OCI-LY7 (cell line): ENCODE results near the gene TRDN. TPM values are rescaled to one million over a fixed set of nuclear protein-coding genes. Genes with fewer than 3 reads are reported as not detected.

Source experiments
- BruUV-seq: library from RNA; stranded (reverse); fragments of 400-500 nt; replicated peaks from 2 replicates; lab custom pipeline; 2021; lab: Mats Ljungman, UMichigan
- CTCF ChIA-PET: fragments of 300-600 bp; sonication (Branson Sonifier 250); formaldehyde crosslinking; loops from one replicate; lab custom pipeline; 2022; ENCODE audit warnings: antibody characterized with exemption; ENCODE audit not compliant: unreplicated experiment; lab: Charles Lee
- POLR2A ChIA-PET: fragments of 300-600 bp; sonication (Branson Sonifier 250); formaldehyde crosslinking; loops from one replicate; lab custom pipeline; 2022; ENCODE audit warnings: antibody characterized with exemption; lab: Charles Lee
- DNase-seq: peaks from one replicate; pipeline ENCODE4 v3.0.0-alpha.2; 2015; ENCODE audit warnings: low spot score
- H2AFZ ChIP-seq: fragments of 200-600 bp; sonication (generic), shearing (Covaris generic); 2 replicates; pipeline ENCODE4 v1.6.1; 2014; ENCODE audit warnings: mild to moderate bottlenecking, antibody characterized with exemption, low read length, moderate library complexity
- H3K27ac ChIP-seq: fragments of 200-600 bp; sonication (generic); 2 replicates; pipeline ENCODE4 v1.5.1; 2014; ENCODE audit warnings: mixed run types, low read depth, mild to moderate bottlenecking, moderate library complexity, low read length, inconsistent platforms; ENCODE audit not compliant: poor library complexity, severe bottlenecking
- H3K36me3 ChIP-seq: fragments of 200-600 bp; sonication (generic); 2 replicates; pipeline ENCODE4 v1.6.1; 2014; ENCODE audit warnings: mild to moderate bottlenecking, antibody characterized with exemption, low read length, moderate library complexity, mixed read lengths; ENCODE audit not compliant: insufficient read depth
- H3K4me1 ChIP-seq: fragments of 200-600 bp; sonication (generic); 2 replicates; pipeline ENCODE4 v1.5.1; 2014; ENCODE audit warnings: mild to moderate bottlenecking, low read length; ENCODE audit not compliant: insufficient read depth, poor library complexity, severe bottlenecking
- H3K4me2 ChIP-seq: fragments of 200-600 bp; sonication (generic); 2 replicates; pipeline ENCODE4 v1.6.1; 2014; ENCODE audit warnings: mild to moderate bottlenecking, low read length
- H3K4me3 ChIP-seq: fragments of 200-600 bp; sonication (generic); 2 replicates; pipeline ENCODE4 v1.5.1; 2014; ENCODE audit warnings: mild to moderate bottlenecking, low read depth, low read length; ENCODE audit not compliant: poor library complexity, severe bottlenecking
- H3K79me2 ChIP-seq: fragments of 200-600 bp; sonication (generic); 2 replicates; pipeline ENCODE4 v1.6.1; 2016; ENCODE audit warnings: low read depth, mild to moderate bottlenecking, low read length, moderate library complexity, mixed read lengths; ENCODE audit not compliant: insufficient read depth
- H3K9me2 ChIP-seq: fragments of 200-600 bp; sonication (generic); 2 replicates; pipeline ENCODE4 v1.6.1; 2016; ENCODE audit warnings: mild to moderate bottlenecking, low read length, mixed read lengths; ENCODE audit not compliant: insufficient read depth
- H3K9me3 ChIP-seq: fragments of 200-600 bp; sonication (generic); 2 replicates; pipeline ENCODE4 v1.6.1; 2014; ENCODE audit warnings: mild to moderate bottlenecking, mixed run types, low read length, mixed read lengths
- H4K20me1 ChIP-seq: fragments of 200-600 bp; sonication (generic); 2 replicates; pipeline ENCODE4 v1.6.1; 2014; ENCODE audit warnings: mild to moderate bottlenecking, antibody characterized with exemption, low read length, moderate library complexity, mixed read lengths; ENCODE audit not compliant: insufficient read depth
- EZH2phosphoT487 ChIP-seq: fragments of 200-600 bp; sonication (generic); IDR thresholded peaks from 2 replicates; pipeline ENCODE4 v1.6.1; 2018; ENCODE audit warnings: low read depth, borderline replicate concordance, mild to moderate bottlenecking, mixed run types, antibody characterized with exemption, low read length, moderate library complexity, mixed read lengths
- intact Hi-C: fragments of 100-400 bp; cut with micrococcal nuclease; formaldehyde crosslinking; loops from one replicate; pipeline ENCODE4 v1.10.0; 2022; ENCODE audit not compliant: unreplicated experiment
- total RNA-seq, 2 experiments: library from RNA; depleted of rRNA in 1 of 2; stranded (reverse); fragments of >200 nt in 1 of 2; shearing (Covaris generic) in 1 of 2; gene quantifications; 2 replicates each; pipeline ENCODE4 v1.2.3, GENCODE V29; 2014 to 2022
- TF ChIP-seq, protein P1 (sequence below): fragments of 200-600 bp; sonication (generic); conservative IDR thresholded peaks from 2 replicates; pipeline ENCODE4 v1.5.1; 2014; ENCODE audit warnings: mild to moderate bottlenecking, antibody characterized with exemption, low read length, moderate library complexity, mixed read lengths

TRDN gene
- total RNA-seq, 2 experiments from 2014 or later: not detected

DNA sequence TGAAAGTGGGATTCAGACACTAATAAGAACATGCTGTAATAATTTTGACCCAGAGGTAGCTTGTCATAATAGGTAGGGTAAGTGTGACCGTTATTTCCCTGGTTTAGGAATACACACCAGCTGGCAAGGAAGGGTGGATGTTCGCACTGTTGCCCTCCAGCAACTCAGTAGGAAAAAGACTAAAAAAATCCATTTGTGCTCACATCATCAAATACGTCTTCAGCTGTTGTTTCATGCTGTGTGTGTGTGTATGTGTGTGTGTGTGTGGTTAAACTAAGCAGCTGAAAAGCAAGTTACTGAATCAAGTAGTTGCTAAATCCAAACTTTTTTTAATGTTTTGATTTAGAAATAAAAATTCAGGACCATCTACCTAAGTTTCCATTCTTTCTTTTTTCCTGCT is 218.7 kb downstream of the TRDN start:
- Histone ChIP-seq H3K9me2 (no peaks in the 10 kb centered on the region), H2AFZ (no peak overlapping the region), H3K79me2 (no peaks in the 10 kb centered on the region), H3K4me3 (no peak overlapping the region), H3K27ac (no peak overlapping the region), H3K4me1 (no peaks in the 10 kb centered on the region), H4K20me1 (no peaks in the 10 kb centered on the region), H3K9me3 (no peaks in the 10 kb centered on the region), H3K36me3 (no peaks in the 10 kb centered on the region), H3K4me2 (no peak overlapping the region)
- intact Hi-C loops: no loop called here
- CTCF ChIA-PET: no interaction called here
- POLR2A ChIA-PET: interaction anchor here (0.5 to 0.9 kb wide), 2 partner anchors 323 to 856 kb away, joined by 3 read pairs; no protein-coding TSS in a partner anchor
- no peak for TF ChIP-seq EZH2phosphoT487
- TF ChIP-seq, protein P1, sequence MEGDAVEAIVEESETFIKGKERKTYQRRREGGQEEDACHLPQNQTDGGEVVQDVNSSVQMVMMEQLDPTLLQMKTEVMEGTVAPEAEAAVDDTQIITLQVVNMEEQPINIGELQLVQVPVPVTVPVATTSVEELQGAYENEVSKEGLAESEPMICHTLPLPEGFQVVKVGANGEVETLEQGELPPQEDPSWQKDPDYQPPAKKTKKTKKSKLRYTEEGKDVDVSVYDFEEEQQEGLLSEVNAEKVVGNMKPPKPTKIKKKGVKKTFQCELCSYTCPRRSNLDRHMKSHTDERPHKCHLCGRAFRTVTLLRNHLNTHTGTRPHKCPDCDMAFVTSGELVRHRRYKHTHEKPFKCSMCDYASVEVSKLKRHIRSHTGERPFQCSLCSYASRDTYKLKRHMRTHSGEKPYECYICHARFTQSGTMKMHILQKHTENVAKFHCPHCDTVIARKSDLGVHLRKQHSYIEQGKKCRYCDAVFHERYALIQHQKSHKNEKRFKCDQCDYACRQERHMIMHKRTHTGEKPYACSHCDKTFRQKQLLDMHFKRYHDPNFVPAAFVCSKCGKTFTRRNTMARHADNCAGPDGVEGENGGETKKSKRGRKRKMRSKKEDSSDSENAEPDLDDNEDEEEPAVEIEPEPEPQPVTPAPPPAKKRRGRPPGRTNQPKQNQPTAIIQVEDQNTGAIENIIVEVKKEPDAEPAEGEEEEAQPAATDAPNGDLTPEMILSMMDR: no peak
- DNase-seq: no peak
- BruUV-seq: no TSS peak

DNA sequence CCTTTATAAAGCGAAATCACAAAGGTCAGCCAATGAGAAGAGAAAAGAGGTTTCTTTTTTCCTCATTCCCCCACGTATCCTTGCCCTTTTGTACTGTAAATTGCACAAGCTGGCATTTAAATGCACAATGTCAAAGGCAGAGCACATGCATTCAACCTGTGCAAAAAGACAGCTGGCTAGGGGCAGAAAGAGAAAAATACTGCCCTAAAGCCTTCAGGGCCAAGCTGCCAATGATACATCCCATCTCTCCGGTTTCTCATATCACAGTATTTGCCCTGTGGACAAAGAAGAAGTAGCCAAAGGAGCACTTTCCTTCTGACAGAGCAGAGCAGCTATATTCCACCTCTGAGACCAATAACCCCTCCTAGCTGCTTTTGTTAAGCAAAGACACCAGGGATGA is 219.2 kb downstream of the TRDN start:
- BruUV-seq: no TSS peak
- Histone ChIP-seq H3K9me3 (no peaks in the 10 kb centered on the region), H4K20me1 (no peaks in the 10 kb centered on the region), H3K4me3 (no peak overlapping the region), H2AFZ (no peak overlapping the region), H3K9me2 (no peaks in the 10 kb centered on the region), H3K4me2 (no peak overlapping the region), H3K27ac (no peak overlapping the region), H3K4me1 (no peaks in the 10 kb centered on the region), H3K36me3 (no peaks in the 10 kb centered on the region), H3K79me2 (no peaks in the 10 kb centered on the region)
- ChIA-PET POLR2A (interaction anchor here (0.5 to 0.9 kb wide), 2 partner anchors 324 to 856 kb away, joined by 3 read pairs; no protein-coding TSS in a partner anchor), CTCF (no interaction called here)
- no peak for TF ChIP-seq EZH2phosphoT487
- TF ChIP-seq, protein P1: no peak
- DNase-seq: no peak
- intact Hi-C loops: loop anchor here (2.0 kb wide), 1 partner anchor 297 kb away; no protein-coding TSS in a partner anchor

DNA sequence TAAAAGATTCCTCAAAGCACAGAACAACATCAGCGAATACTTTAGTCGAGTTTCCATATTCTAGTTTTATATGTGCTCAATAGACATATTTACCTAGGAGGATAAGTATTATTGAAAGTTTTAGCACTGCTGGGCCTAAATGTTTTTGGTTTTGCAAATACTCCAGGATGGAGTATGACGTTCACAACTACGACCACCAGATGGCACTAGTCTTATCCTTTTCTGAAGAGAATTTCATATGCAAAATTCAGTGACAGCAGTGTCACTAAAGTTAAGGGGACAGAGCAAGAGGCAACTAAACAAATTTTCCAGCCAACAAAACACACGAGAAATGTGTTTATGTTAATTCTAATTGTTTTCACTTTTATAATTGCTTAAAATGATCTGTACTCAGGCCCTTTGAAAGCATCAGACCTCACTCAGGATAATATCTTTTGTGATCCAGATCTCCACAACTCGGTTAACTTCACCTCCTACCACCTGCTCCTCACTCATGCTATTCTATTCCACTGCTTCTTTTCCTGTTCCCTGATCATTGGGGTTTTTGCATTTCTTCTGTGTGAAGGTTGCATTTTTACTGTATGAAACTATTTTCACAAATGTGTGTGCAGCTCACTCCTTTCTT is 220.8 kb downstream of the TRDN start:
- no peaks in the 10 kb centered on the region for H3K36me3 ChIP-seq
- no peaks in the 10 kb centered on the region for H3K79me2 ChIP-seq
- ChIA-PET POLR2A (no interaction called here), CTCF (no interaction called here)
- no peak overlapping the region for H3K4me2 ChIP-seq
- no TSS peak for BruUV-seq
- H3K9me2 ChIP-seq: no peaks in the 10 kb centered on the region
- H3K4me1 ChIP-seq: no peaks in the 10 kb centered on the region
- no peak overlapping the region for H2AFZ ChIP-seq
- intact Hi-C loops: loop anchor here (2.0 kb wide), 1 partner anchor 299 kb away; no protein-coding TSS in a partner anchor
- H3K9me3 ChIP-seq: no peaks in the 10 kb centered on the region
- H3K4me3 ChIP-seq: no peak overlapping the region
- H4K20me1 ChIP-seq: no peaks in the 10 kb centered on the region
- TF ChIP-seq, protein P1: peak; percentile 88
- TF ChIP-seq EZH2phosphoT487: no peak
- peak; percentile 65 for DNase-seq
- no peak overlapping the region for H3K27ac ChIP-seq
